Renal pelvis (tissue), 12 donors: Measurements from ENCODE around the gene SLC34A2. TPM values are rescaled to one million over a fixed set of nuclear protein-coding genes. Genes with fewer than 3 reads are reported as not detected.
A peak's percentile ranks its signal among the peaks of the same experiment; 100 is the strongest.
"Not testable (repeated sequence)": the region's sequence is repeated elsewhere in the genome, so short reads cannot be mapped to it uniquely, and the experiment has no call there.

Experiments
- DNase-seq: peaks from one replicate; pipeline ENCODE4 v3.0.0-alpha.2; 2013
- long read RNA-seq, 16 experiments: transcript quantifications; one replicate each; lab custom pipeline, GENCODE V29; 2026
- polyA plus RNA-seq, 3 donors: library from polyadenylated mRNA; unstranded; fragments of 120-200 nt; gene quantifications; one replicate each; pipeline ENCODE4 v1.2.1, GENCODE V29; 2013; ENCODE audit not compliant: insufficient read length in 3 of 3

SLC34A2 gene
- 10 to 100 TPM; 29.0 to 31.5 (median 30.0) TPM for polyA plus RNA-seq
- long read RNA-seq, donor 1, full-length matches to known transcripts = 3 of 3 reads
- long read RNA-seq, donor 1, partial matches to known transcripts = 0 of 3 reads
- long read RNA-seq, donor 1, other reads (novel, unspliced or antisense) = 0 of 3 reads
- long read RNA-seq, donor 2, full-length matches to known transcripts = 3 of 3 reads
- long read RNA-seq, donor 2, partial matches to known transcripts = 0 of 3 reads
- long read RNA-seq, donor 2, other reads (novel, unspliced or antisense) = 0 of 3 reads
- long read RNA-seq, donor 3 = 0 reads
- long read RNA-seq, donor 4, full-length matches to known transcripts = 2 of 2 reads
- long read RNA-seq, donor 4, partial matches to known transcripts = 0 of 2 reads
- long read RNA-seq, donor 4, other reads (novel, unspliced or antisense) = 0 of 2 reads
- long read RNA-seq, donor 5 = 0 reads
- long read RNA-seq, donor 6 = 0 reads
- long read RNA-seq, donor 7, full-length matches to known transcripts = 4 of 10 reads
- long read RNA-seq, donor 7, partial matches to known transcripts = 6 of 10 reads
- long read RNA-seq, donor 7, other reads (novel, unspliced or antisense) = 0 of 10 reads
- long read RNA-seq, donor 8 = 0 reads
- long read RNA-seq, donor 9, full-length matches to known transcripts = 2 of 2 reads
- long read RNA-seq, donor 9, partial matches to known transcripts = 0 of 2 reads
- long read RNA-seq, donor 9, other reads (novel, unspliced or antisense) = 0 of 2 reads
- long read RNA-seq, donor 10, partial matches to known transcripts = 0 of 1 reads
- long read RNA-seq, donor 10, other reads (novel, unspliced or antisense) = 0 of 1 reads
- long read RNA-seq, donor 11, full-length matches to known transcripts = 1 of 1 reads
- long read RNA-seq, donor 11, partial matches to known transcripts = 0 of 1 reads
- long read RNA-seq, donor 11, other reads (novel, unspliced or antisense) = 0 of 1 reads
- long read RNA-seq, donor 12, partial matches to known transcripts = 0 of 1 reads
- long read RNA-seq, donor 12, other reads (novel, unspliced or antisense) = 0 of 1 reads
- long read RNA-seq, donor 13, full-length matches to known transcripts = 1 of 1 reads
- long read RNA-seq, donor 13, partial matches to known transcripts = 0 of 1 reads
- long read RNA-seq, donor 13, other reads (novel, unspliced or antisense) = 0 of 1 reads
- long read RNA-seq, donor 14, partial matches to known transcripts = 0 of 1 reads
- long read RNA-seq, donor 14, other reads (novel, unspliced or antisense) = 0 of 1 reads
- long read RNA-seq, donor 15, full-length matches to known transcripts = 1 of 1 reads
- long read RNA-seq, donor 15, partial matches to known transcripts = 0 of 1 reads
- long read RNA-seq, donor 15, other reads (novel, unspliced or antisense) = 0 of 1 reads
- long read RNA-seq, donor 16, full-length matches to known transcripts = 1 of 1 reads
- long read RNA-seq, donor 16, partial matches to known transcripts = 0 of 1 reads
- long read RNA-seq, donor 16, other reads (novel, unspliced or antisense) = 0 of 1 reads

- DNase-seq = peak; percentile 49
Measured at GRCh38 chr4:25654971-25655963, at the start of gene SLC34A2. TSS of gene SLC34A2 (plus strand) at chr4:25655851. CDS start at chr4:25662501, 6,650 bp downstream.

GRCh38 chr4:25608644-25609043 lies 47.0 kb upstream of the SLC34A2 start:
- peak; percentile 37 for DNase-seq

GRCh38 chr4:25609976-25610375 lies 45.7 kb upstream of the SLC34A2 start:
- no peak for DNase-seq

- DNase-seq = not testable (repeated sequence)
Measured at GRCh38 chr4:25613613-25614012, 42.0 kb upstream of the SLC34A2 start.

GRCh38 chr4:25614807-25615206 lies 40.8 kb upstream of the SLC34A2 start:
- DNase-seq = no peak

- peak; percentile 23 for DNase-seq
Measured at GRCh38 chr4:25621027-25621930, 34.4 kb upstream of the SLC34A2 start.

GRCh38 chr4:25624616-25625015 lies 31.0 kb upstream of the SLC34A2 start:
- DNase-seq = no peak

- no peak for DNase-seq
Measured at GRCh38 chr4:25628451-25628850, 27.2 kb upstream of the SLC34A2 start.

- no peak for DNase-seq
Measured at GRCh38 chr4:25632135-25632534, 23.5 kb upstream of the SLC34A2 start.

GRCh38 chr4:25633541-25633940 lies 22.1 kb upstream of the SLC34A2 start:
- DNase-seq = no peak

GRCh38 chr4:25635501-25635900 lies 20.1 kb upstream of the SLC34A2 start:
- DNase-seq = no peak

- DNase-seq = no peak
Measured at GRCh38 chr4:25637581-25638220, 17.9 kb upstream of the SLC34A2 start.

GRCh38 chr4:25638221-25638601 lies 17.4 kb upstream of the SLC34A2 start:
- DNase-seq = no peak

GRCh38 chr4:25638806-25639205 lies 16.8 kb upstream of the SLC34A2 start:
- DNase-seq = no peak

GRCh38 chr4:25650311-25650710 lies 5.3 kb upstream of the SLC34A2 start:
- DNase-seq = no peak

GRCh38 chr4:25651682-25652081 lies 4.0 kb upstream of the SLC34A2 start:
- no peak for DNase-seq

- no peak for DNase-seq
Measured at GRCh38 chr4:25654031-25654970, 1.4 kb upstream of the SLC34A2 start.
